ENCODE results near the gene NPIPA1. TPM values are rescaled to one million over a fixed set of nuclear protein-coding genes. Genes with fewer than 3 reads are reported as not detected.
"Not testable (repeated sequence)": the region's sequence is repeated elsewhere in the genome, so short reads cannot be mapped to it uniquely, and the experiment has no call there.

The NPIPA1 gene
- total RNA-seq, 1 donor from 2014 or later: 122 TPM

DNA sequence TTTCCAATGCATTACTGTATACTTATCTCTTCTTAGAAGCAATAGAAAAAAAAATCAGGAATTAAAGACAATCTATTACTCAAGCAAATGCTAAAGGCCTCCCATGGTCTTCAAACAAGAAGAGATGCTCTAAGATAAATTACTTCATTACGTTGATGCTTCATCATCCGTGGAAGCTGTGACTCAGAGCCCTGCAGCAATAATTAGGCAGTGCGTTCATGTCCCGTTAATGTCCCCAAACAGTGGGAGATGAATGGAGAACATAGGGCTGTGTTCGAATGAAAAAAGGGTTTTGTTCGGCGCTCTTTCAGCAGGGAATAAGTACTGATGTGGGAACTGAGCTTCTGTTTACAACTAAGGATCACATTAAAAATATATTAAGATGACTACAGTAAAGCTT is 21.7 kb downstream of the NPIPA1 start:
- no peak overlapping the region for H3K27ac Mint-ChIP-seq
- intact Hi-C loops (cut with micrococcal nuclease): no loop called here
- DNase-seq: no peak
- peaks cover 16% of the 10 kb centered on the region for H3K27me3 Mint-ChIP-seq
- H3K4me3 Mint-ChIP-seq: no peak overlapping the region
- no peaks in the 10 kb centered on the region for H3K9me3 Mint-ChIP-seq
- H3K4me1 Mint-ChIP-seq: no peaks in the 10 kb centered on the region
- H3K36me3 Mint-ChIP-seq (ENCODE audit: low read depth): no peaks in the 10 kb centered on the region

DNA sequence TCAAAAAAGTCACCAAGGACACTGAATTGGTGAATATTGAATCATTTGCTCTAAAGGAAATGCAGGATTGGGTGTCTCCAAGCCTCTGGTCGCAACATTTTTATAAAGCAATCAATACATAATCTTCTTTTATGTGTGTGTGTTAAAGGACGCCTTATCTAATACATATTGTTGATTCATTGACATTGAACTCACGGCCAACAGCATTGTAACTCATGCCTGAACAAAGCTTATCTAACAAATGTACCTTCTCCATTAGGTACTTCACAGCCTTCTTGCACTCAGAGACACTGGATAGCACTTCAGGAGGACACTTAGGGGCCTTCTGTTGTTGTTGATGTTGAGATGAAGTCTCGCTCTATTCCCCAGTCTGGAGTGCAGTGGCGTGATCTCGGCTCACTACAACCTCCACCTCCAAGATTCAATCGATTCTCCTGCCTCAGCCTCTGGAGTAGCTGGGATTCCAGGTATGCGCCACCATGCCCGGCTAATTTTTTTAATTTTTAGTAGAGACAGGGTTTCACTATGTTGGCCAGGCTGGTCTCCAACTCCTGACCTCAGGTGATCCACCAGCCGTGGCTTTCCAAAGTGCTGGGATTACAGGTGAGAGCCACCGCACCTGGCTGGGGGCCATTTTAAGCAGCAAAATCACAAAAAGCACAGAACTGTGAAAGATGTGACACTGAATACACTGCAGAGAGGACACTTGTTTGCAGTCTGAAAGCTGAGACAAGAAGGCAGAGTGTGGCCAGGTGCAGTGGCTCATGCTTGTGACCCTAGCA is 24.4 kb downstream of the NPIPA1 start:
- DNase-seq: no peak
- no peak overlapping the region for H3K4me3 Mint-ChIP-seq
- no peaks in the 10 kb centered on the region for H3K9me3 Mint-ChIP-seq
- H3K27me3 Mint-ChIP-seq: peaks cover 15% of the 10 kb centered on the region
- H3K4me1 Mint-ChIP-seq: no peaks in the 10 kb centered on the region
- H3K27ac Mint-ChIP-seq: no peak overlapping the region
- no peaks in the 10 kb centered on the region for H3K36me3 Mint-ChIP-seq (ENCODE audit: low read depth)
- intact Hi-C loops (cut with micrococcal nuclease): no loop called here

GRCh38 chr16:14963281-14964173 is 26.3 kb downstream of the NPIPA1 start:
- no peak for DNase-seq
- H3K9me3 Mint-ChIP-seq: no peaks in the 10 kb centered on the region
- peaks cover 21% of the 10 kb centered on the region for H3K27me3 Mint-ChIP-seq
- no peak overlapping the region for H3K27ac Mint-ChIP-seq
- no peaks in the 10 kb centered on the region for H3K36me3 Mint-ChIP-seq (ENCODE audit: low read depth)
- H3K4me1 Mint-ChIP-seq: no peaks in the 10 kb centered on the region
- no peak overlapping the region for H3K4me3 Mint-ChIP-seq
- intact Hi-C loops (cut with micrococcal nuclease): no loop called here

DNA sequence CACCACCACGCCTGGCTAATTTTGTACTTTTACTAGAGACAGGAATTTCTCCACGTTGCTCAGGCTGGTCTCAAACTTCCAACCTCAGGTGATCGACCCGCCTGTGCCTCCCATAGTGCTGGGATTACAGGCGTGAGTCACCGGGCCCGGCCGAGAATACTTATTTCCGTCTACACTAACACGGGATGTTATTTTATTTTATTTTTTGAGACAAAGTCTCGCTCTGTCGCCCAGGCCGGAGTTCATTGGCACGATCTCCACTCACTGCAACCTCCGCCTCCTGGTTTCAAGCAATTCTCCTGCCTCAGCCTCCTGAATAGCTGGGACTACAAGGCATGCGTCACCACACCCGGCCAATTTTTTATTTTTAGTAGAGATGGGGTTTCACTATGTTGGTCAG is 28.1 kb downstream of the NPIPA1 start:
- no peaks in the 10 kb centered on the region for H3K36me3 Mint-ChIP-seq (ENCODE audit: low read depth)
- H3K9me3 Mint-ChIP-seq: no peaks in the 10 kb centered on the region
- no peaks in the 10 kb centered on the region for H3K4me1 Mint-ChIP-seq
- H3K4me3 Mint-ChIP-seq: no peak overlapping the region
- no peak overlapping the region for H3K27ac Mint-ChIP-seq
- peaks cover 19% of the 10 kb centered on the region for H3K27me3 Mint-ChIP-seq
- intact Hi-C loops (cut with micrococcal nuclease): no loop called here
- DNase-seq: no peak

DNA sequence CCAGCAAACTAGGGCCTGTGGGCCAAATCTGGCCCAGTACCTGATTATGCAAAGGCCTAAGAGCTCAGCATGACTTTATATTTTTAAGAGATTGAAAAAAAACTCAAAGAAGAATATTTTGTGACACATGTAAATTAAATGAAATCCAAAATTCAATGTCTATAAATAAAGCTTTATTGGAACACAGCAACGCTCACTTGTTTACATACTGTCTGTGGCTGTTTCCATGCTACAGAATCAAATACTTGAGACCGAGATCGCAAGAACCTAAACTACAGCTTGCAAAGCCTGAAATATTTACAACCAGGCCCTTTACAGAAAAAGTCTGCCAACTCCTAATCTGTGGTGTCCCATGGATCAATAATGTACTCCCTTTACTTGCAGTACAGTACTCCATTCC is 32.6 kb downstream of the NPIPA1 start:
- H3K9me3 Mint-ChIP-seq; H3K27ac Mint-ChIP-seq; H3K4me3 Mint-ChIP-seq; H3K36me3 Mint-ChIP-seq (ENCODE audit: low read depth); intact Hi-C loops (cut with micrococcal nuclease); DNase-seq; H3K4me1 Mint-ChIP-seq; H3K27me3 Mint-ChIP-seq: not testable (repeated sequence)

GRCh38 chr16:14971621-14972228 is 34.5 kb downstream of the NPIPA1 start:
- H3K36me3 Mint-ChIP-seq (ENCODE audit: low read depth); H3K27me3 Mint-ChIP-seq; H3K4me3 Mint-ChIP-seq; intact Hi-C loops (cut with micrococcal nuclease); H3K9me3 Mint-ChIP-seq; H3K27ac Mint-ChIP-seq; H3K4me1 Mint-ChIP-seq; DNase-seq: not testable (repeated sequence)

GRCh38 chr16:14973785-14974322 is 36.6 kb downstream of the NPIPA1 start:
- H3K4me3 Mint-ChIP-seq: peak overlapping the region; percentile 45
- H3K9me3 Mint-ChIP-seq; H3K27me3 Mint-ChIP-seq; H3K27ac Mint-ChIP-seq; H3K36me3 Mint-ChIP-seq (ENCODE audit: low read depth); DNase-seq; intact Hi-C loops (cut with micrococcal nuclease); H3K4me1 Mint-ChIP-seq: not testable (repeated sequence)

DNA sequence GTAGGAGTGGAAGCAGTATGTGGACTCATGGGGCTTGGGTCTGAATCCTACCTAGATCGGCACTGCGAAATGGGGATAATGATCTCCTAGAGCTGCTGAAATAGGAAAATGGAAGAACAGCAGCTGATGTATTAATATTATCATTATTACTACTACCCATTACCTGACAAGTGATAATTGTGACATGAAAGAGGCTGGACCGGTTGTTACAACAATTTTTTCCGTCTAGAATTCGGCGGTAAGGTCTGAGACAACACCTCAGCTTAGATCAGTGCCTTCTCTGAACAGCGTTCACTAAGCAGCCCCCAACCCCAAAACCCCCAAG is 37.0 kb downstream of the NPIPA1 start:
- peak overlapping the region; percentile 76 for H3K27ac Mint-ChIP-seq
- H3K4me3 Mint-ChIP-seq: peak overlapping the region; percentile 87
- H3K4me1 Mint-ChIP-seq; H3K36me3 Mint-ChIP-seq (ENCODE audit: low read depth); intact Hi-C loops (cut with micrococcal nuclease); H3K9me3 Mint-ChIP-seq; H3K27me3 Mint-ChIP-seq; DNase-seq: not testable (repeated sequence)

DNA sequence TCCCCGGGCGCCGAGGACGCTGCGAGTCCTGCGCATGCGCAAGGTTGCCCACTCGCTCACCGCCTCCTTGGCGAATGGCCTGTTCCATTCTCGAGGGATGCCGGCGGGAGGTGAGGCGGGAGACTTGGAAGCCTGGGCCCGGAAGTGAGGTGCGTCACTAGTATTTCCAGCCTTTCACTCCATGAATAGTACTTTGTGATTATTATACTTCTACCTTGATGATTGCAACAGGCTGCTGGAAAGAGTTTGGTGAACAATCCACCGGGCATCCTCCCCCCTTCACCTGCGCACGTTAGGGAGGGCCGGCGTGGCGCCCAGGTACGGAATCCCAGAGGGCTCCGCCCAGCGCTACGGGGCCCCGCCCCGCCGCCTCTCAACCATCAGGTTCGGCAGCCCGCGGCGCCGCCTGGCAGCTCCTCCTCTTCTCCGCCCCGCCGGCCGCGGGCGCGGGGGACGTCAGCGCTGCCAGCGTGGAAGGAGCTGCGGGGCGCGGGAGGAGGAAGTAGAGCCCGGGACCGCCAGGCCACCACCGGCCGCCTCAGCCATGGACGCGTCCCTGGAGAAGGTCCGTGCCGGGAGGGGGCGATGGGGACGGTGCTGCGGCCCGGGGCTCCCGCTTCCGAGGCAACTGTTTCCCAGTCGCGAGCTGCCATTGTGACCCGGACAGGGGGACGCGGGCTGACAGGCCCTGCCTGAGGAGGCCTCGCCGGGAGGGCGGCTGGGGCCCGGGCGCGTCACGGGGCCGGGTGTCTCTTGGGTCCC is 37.6 kb downstream of the NPIPA1 start, which contains the start of gene PDXDC1:
TSS of gene PDXDC1 (plus strand) at position 371 of the 762 bp plus-strand sequence. CDS start at position 545, 174 bp downstream.
- H3K9me3 Mint-ChIP-seq; H3K27me3 Mint-ChIP-seq; H3K36me3 Mint-ChIP-seq (ENCODE audit: low read depth); H3K4me1 Mint-ChIP-seq: not testable (repeated sequence)
- intact Hi-C loops (cut with micrococcal nuclease): loop anchor here (1.0 kb wide), 1 partner anchor 81 kb away; the partner anchor contains the start of gene NTAN1
- Mint-ChIP-seq H3K4me3 (peak within 1 kb of the TSS; percentile 87), H3K27ac (peak within 1 kb of the TSS; percentile 76)
- peak; percentile 99 for DNase-seq

GRCh38 chr16:14975418-14976194 is 38.4 kb downstream of the NPIPA1 start:
- H3K27me3 Mint-ChIP-seq; H3K4me1 Mint-ChIP-seq; H3K9me3 Mint-ChIP-seq; H3K36me3 Mint-ChIP-seq (ENCODE audit: low read depth): not testable (repeated sequence)
- Mint-ChIP-seq H3K27ac (peak overlapping the region; percentile 54), H3K4me3 (peak overlapping the region; percentile 87)
- peak; percentile 86 for DNase-seq
- intact Hi-C loops (cut with micrococcal nuclease): loop anchor here (1.0 kb wide), 1 partner anchor 81 kb away; the partner anchor contains the start of gene NTAN1

DNA sequence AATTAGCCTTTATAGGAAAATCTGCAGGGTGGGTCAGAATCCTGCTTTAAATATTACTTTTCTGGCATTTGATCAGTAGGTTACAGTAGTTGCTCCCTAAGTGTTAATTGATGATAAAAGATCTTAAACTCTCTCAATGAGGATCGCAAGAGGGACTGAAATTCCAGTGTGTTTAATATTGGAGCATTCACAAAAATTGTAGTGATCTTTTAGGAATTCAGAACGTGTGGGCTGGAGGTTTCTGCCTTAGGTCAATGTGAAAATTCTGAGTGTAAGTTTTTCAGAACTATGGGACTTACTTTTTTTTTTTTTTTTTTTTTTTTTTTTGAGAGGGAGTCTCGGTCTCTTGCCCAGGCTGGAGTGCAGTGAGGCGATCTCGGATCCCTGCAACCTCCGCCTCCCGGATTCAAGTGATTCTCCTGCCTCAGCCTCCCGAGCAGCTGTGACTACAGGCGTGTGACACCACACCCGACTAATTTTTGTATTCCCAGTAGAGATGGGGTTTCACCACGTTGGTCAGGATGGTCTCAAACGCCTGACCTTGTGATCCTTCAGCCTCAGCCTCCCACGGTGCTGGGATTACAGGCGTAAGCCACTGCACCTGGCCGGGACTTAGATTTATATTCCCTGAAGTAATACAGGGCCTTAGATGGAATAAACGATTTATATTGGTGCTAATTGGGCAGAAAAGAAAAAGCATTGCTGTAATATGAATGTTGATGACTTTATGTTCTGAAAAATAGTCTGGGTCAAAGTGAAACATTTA is 39.9 kb downstream of the NPIPA1 start:
- H3K36me3 Mint-ChIP-seq (ENCODE audit: low read depth); intact Hi-C loops (cut with micrococcal nuclease); DNase-seq; H3K27ac Mint-ChIP-seq; H3K9me3 Mint-ChIP-seq; H3K4me3 Mint-ChIP-seq; H3K27me3 Mint-ChIP-seq: not testable (repeated sequence)
- H3K4me1 Mint-ChIP-seq: peaks cover 11% of the 10 kb centered on the region

- H3K27ac Mint-ChIP-seq; H3K4me3 Mint-ChIP-seq; intact Hi-C loops (cut with micrococcal nuclease); DNase-seq; H3K9me3 Mint-ChIP-seq; H3K27me3 Mint-ChIP-seq; H3K36me3 Mint-ChIP-seq (ENCODE audit: low read depth): not testable (repeated sequence)
- peaks cover 11% of the 10 kb centered on the region for H3K4me1 Mint-ChIP-seq
These were observed 41.0 kb downstream of the NPIPA1 start for GRCh38 chr16:14978281-14978680.

Data from activated CD4-positive, alpha-beta T cell treated with anti-CD3 and anti-CD28 coated beads, Interleukin-2, amount 10 ng/mL, durations not matched to agents 24 days and 14 days (primary cell).